GM19328 (cell line): ENCODE measurements around the gene AXL.

ENCODE experiments used
- ATAC-seq: cut with Tn5 transposase; IDR thresholded peaks from one replicate; pipeline ENCODE4 v1.9.1; 2021; ENCODE audit warnings: mild to moderate bottlenecking, moderate library complexity; ENCODE audit not compliant: unreplicated experiment

AXL gene

GRCh38 chr19:41233748-41234240 is 14.8 kb downstream of the AXL start:
- no peak for ATAC-seq

- no peak for ATAC-seq
Observed at GRCh38 chr19:41234512-41235168, 15.6 kb downstream of the AXL start.

- no peak for ATAC-seq
Observed at GRCh38 chr19:41235480-41235879, 16.5 kb downstream of the AXL start.

GRCh38 chr19:41238244-41238643 is 19.2 kb downstream of the AXL start:
- ATAC-seq = no peak

GRCh38 chr19:41239363-41239762 is 20.3 kb downstream of the AXL start:
- no peak for ATAC-seq

- no peak for ATAC-seq
Observed at GRCh38 chr19:41239961-41240574, 21.0 kb downstream of the AXL start.

GRCh38 chr19:41241859-41242258 is 22.8 kb downstream of the AXL start:
- no peak for ATAC-seq

GRCh38 chr19:41244117-41244516 is 25.1 kb downstream of the AXL start:
- no peak for ATAC-seq

GRCh38 chr19:41245843-41246242 is 26.8 kb downstream of the AXL start:
- no peak for ATAC-seq

- no peak for ATAC-seq
Observed at GRCh38 chr19:41248895-41249294, 29.9 kb downstream of the AXL start.

- ATAC-seq = no peak
Observed at GRCh38 chr19:41249707-41250423, 30.8 kb downstream of the AXL start.

- ATAC-seq = no peak
Observed at GRCh38 chr19:41253660-41254059, 34.6 kb downstream of the AXL start.

- no peak for ATAC-seq
Observed at GRCh38 chr19:41255171-41255570, 36.1 kb downstream of the AXL start.

- ATAC-seq = no peak
Observed at GRCh38 chr19:41261474-41262190, 42.6 kb downstream of the AXL start.

- ATAC-seq = no peak
Observed at GRCh38 chr19:41263042-41263849, 44.2 kb downstream of the AXL start.

GRCh38 chr19:41263850-41264580 is 45.0 kb downstream of the AXL start, which contains the start of gene HNRNPUL1:
Gene HNRNPUL1 (plus strand): TSS chr19:41264372. CDS start chr19:41264504, 132 bp downstream.
- ATAC-seq = peak; percentile 72

- ATAC-seq = no peak
Observed at GRCh38 chr19:41264581-41265394, 45.8 kb downstream of the AXL start.

GRCh38 chr19:41265395-41266153 is 46.6 kb downstream of the AXL start:
- no peak for ATAC-seq
